Kidney epithelial cell (primary cell): ENCODE measurements around the gene FSTL5. TPM values are rescaled to one million over a fixed set of nuclear protein-coding genes. Genes with fewer than 3 reads are reported as not detected.

Source experiments
- DNase-seq: peaks from one replicate; pipeline ENCODE4 v3.0.0-alpha.2; 2010; ENCODE audit warnings: low read depth
- H3K27me3 ChIP-seq: 2 replicates; pipeline ENCODE4 v1.6.0; 2011; ENCODE audit warnings: low read length; ENCODE audit not compliant: control insufficient read depth, insufficient read depth
- H3K36me3 ChIP-seq: 2 replicates; pipeline ENCODE4 v1.5.1; 2011; ENCODE audit warnings: low read length; ENCODE audit not compliant: control insufficient read depth, insufficient read depth
- H3K4me3 ChIP-seq: 2 replicates; pipeline ENCODE4 v1.5.1; 2011; ENCODE audit warnings: low read depth, mild to moderate bottlenecking, control low read depth, low read length
- total RNA-seq: library from RNA; depleted of rRNA; stranded (reverse); fragments of >200 nt; gene quantifications from 2 replicates; pipeline ENCODE4 v1.2.3, GENCODE V29; 2015
- TF ChIP-seq, protein P1 (sequence below): IDR thresholded peaks from 2 replicates; pipeline ENCODE4 v1.5.1; 2011; ENCODE audit warnings: mild to moderate bottlenecking, moderate library complexity, low read length, control low read depth, inconsistent platforms; ENCODE audit not compliant: insufficient read depth, poor library complexity, severe bottlenecking

FSTL5 gene
- total RNA-seq, 1 donor from 2014 or later: not detected

DNA sequence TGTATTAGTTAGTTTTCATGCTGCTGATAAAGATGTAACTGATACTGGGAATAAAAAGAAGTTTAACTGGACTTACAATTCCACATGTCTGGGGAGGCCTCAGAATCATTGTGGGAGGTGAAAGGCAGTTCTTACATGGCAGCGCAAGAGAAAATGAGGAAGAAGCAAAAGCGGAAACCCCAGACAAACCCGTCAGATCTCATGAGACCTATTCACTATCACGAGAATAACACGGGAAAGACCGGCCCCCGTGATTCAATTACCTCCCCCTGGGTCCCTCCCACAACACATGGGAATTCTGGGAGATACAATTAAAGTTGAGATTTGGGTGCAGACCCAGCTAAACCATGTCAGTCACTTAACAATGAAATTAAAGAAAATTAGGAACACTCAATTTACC lies 499.1 kb downstream of the FSTL5 start:
- no peak for DNase-seq
- no peaks in the 10 kb centered on the region for H3K36me3 ChIP-seq
- TF ChIP-seq, protein P1, sequence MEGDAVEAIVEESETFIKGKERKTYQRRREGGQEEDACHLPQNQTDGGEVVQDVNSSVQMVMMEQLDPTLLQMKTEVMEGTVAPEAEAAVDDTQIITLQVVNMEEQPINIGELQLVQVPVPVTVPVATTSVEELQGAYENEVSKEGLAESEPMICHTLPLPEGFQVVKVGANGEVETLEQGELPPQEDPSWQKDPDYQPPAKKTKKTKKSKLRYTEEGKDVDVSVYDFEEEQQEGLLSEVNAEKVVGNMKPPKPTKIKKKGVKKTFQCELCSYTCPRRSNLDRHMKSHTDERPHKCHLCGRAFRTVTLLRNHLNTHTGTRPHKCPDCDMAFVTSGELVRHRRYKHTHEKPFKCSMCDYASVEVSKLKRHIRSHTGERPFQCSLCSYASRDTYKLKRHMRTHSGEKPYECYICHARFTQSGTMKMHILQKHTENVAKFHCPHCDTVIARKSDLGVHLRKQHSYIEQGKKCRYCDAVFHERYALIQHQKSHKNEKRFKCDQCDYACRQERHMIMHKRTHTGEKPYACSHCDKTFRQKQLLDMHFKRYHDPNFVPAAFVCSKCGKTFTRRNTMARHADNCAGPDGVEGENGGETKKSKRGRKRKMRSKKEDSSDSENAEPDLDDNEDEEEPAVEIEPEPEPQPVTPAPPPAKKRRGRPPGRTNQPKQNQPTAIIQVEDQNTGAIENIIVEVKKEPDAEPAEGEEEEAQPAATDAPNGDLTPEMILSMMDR: no peak
- no peaks in the 10 kb centered on the region for H3K27me3 ChIP-seq
- no peak overlapping the region for H3K4me3 ChIP-seq

DNA sequence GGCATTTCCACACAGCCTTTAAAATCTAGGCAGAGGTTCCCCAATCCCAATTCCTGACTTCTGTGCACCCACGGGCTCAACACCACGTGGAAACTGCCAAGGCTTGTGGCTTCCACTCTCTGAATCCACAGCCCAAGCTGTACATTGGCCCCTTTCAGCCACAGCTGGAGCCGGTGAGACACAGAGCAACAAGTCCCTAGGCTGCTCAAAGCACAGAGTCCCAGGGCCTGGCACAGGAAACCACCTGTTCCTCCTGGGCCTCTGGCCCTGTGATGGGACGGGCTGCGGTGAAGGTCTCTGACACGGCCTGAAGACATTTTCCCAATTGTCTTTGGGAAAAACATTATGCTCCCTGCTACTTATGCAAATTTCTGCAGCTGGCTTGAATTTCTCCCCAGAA lies 500.0 kb downstream of the FSTL5 start:
- DNase-seq: no peak
- Histone ChIP-seq H3K36me3 (no peaks in the 10 kb centered on the region), H3K4me3 (no peak overlapping the region), H3K27me3 (no peaks in the 10 kb centered on the region)
- TF ChIP-seq, protein P1: no peak

DNA sequence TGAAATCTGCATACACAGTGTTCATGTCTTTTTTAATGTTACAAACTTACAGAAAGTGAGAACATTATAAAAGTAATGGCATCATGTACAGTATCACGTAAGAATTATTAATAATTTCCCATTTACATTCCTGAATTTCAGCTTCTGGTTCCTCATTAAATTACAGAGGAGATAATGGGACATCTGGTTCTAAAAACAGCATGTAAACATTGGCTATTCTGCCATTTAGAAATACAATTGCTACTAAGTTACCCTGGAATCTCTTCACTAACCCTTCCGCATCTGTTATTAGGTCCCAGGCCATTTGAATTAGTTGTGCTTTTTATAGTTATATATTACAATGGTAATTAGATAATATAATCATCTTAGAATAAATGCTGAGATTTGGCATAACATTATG lies 505.1 kb downstream of the FSTL5 start:
- H3K4me3 ChIP-seq: no peak overlapping the region
- H3K36me3 ChIP-seq: no peaks in the 10 kb centered on the region
- TF ChIP-seq, protein P1: no peak
- H3K27me3 ChIP-seq: no peaks in the 10 kb centered on the region
- no peak for DNase-seq

DNA sequence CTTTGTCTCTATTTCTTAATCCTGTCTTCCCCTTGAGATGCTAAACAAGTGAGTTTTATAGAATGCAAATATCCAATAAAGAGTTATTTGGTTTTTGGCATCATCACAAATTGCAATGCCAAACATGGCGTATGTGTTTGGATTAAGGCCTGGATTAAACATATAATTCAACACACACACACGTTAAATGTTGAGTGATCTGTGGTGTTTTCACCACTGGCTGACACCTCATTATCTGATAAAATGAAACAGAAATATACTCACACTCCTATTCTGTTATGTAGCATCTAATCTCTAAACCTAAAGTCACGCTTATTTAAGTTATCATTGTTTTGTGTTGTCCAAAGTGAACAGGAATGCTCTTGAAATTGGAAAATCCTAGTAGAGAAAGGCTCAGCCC lies 506.2 kb downstream of the FSTL5 start:
- Histone ChIP-seq H3K4me3 (no peak overlapping the region), H3K27me3 (no peaks in the 10 kb centered on the region), H3K36me3 (no peaks in the 10 kb centered on the region)
- DNase-seq: no peak
- TF ChIP-seq, protein P1: no peak

DNA sequence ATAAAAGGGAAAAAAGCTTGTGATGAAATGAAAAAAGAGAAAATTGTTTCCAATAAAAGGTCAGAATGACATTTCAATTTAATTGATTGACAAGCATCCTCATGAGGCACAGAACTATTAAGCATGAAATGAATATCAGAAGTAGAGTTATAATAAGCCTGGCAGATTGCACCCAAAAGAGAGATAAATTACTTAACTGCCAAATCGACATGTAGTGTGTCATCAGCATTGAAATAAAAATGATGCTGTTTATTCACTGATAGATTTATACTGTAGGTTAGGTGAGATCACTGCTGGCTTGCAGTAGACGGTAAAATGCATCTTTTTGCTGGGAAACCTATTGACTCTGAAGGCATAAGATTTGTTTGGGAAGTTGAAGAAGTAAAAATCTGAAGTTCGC lies 507.2 kb downstream of the FSTL5 start:
- H3K27me3 ChIP-seq: no peaks in the 10 kb centered on the region
- H3K36me3 ChIP-seq: no peaks in the 10 kb centered on the region
- TF ChIP-seq, protein P1: no peak
- DNase-seq: no peak
- no peak overlapping the region for H3K4me3 ChIP-seq

DNA sequence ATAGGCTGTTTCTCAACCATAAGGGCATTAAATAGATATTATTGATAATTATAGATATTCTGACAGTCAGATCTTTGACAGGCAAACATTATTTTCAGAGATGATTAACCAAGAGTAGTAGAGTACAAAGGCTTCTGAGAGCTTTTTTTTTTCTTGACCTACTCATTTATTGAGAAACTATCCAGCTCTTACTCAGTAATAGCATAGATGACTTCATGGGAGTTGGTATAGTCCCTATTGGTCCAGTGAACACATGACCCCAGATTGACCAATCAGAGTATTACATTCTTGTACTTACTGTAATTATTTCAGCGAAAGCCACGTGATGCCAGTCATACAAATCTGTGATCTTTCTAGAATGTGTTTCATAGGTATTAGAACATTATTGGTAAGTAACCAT lies 508.7 kb downstream of the FSTL5 start:
- TF ChIP-seq, protein P1: no peak
- Histone ChIP-seq H3K27me3 (no peaks in the 10 kb centered on the region), H3K4me3 (no peak overlapping the region), H3K36me3 (no peaks in the 10 kb centered on the region)
- DNase-seq: no peak
